Hematopoietic multipotent progenitor cell treated with erythropoietin and hydrocortisone succinate and interleukin-3 and kit ligand, for 4 days (in vitro differentiated cells): Measurements from ENCODE around the gene EEF1AKMT3.

ENCODE experiments used
- DNase-seq: peaks from one replicate; pipeline ENCODE4 v3.0.0-alpha.2; 2015

The EEF1AKMT3 gene

DNA sequence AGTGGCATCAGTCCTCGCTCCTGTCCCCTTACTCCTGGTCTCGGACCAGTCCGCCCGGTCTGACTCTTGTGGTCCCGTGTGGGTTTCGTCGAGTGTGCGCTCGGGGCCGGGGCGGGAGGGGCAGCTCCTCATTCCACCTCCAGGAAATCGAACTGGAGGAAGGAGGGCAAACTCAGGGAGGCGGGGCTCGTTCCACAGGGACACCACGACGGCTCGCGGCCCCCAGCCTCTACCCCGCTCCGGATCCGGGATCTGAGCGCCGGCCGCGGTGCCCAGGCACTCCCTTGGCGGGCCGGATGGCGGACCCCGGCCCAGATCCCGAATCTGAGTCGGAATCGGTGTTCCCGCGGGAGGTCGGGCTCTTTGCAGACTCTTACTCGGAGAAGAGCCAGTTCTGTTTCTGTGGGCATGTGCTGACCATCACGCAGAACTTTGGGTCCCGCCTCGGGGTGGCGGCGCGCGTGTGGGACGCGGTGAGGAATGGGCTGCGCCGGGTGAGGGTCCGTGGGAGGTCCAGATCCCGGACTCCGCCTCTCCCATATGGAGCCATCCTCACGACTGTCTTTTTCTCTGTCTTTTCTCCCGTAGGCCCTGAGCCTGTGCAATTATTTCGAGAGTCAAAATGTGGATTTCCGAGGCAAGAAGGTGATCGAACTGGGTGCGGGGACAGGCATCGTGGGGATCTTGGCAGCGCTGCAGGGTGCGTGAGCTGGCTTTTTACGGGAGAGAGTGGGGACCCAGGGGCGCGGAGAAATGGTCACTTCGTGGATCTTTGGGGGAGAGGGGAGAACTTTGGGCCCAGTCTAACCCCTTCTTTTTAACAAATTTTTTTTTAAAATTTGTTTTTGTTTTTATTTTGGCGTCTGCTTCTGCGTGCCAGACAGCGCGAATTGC is at the start of gene EEF1AKMT3:
Gene EEF1AKMT3, plus strand, starts transcription at position 186 of the 894 bp plus-strand sequence. Its CDS starts 111 bp downstream, at position 297.
- peak; percentile 78 for DNase-seq

DNA sequence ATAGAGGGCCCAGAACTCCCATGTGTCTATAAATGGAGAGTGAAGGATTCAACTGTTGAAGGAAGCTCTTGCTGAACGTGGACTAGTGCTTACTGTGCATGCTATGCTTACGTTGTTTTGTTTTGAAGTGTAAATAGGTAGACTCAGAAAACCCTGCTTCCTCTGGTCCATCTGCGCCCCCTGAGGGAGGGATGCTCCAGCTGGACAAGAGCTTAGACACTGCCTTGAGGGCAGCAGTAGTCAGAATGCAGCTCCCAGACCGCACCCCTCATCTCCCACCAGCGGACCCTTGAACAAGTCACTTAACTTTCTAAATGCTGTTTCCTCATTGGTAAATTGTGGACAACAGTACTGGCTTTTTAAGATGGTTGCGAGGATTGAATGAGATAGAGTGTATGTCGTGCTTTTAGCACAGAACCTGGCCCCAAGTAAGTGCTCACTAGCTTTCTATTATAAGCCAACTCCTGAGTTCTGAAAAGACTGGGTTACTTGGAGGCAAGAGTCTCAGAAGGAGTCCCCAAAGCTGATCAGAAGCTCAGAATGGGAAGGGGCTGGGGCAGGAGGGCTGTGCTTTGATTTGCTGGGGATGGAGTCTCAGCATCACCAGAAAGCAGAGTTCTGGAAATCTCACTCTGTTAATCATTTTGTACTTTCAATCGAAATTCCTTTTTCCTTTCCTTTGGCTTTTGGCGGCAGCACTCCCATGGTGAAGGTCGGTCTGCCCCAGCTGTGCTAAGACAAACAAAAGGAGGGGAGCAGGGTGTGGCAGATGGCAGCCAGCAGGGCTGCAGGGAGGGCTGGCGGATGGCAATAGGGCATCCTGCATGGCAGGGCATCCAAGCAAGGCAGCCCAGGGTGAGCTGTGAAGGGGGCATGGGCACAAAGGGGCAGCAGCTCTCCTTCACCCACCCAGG is 49.4 kb upstream of the EEF1AKMT3 start:
- no peak for DNase-seq

DNA sequence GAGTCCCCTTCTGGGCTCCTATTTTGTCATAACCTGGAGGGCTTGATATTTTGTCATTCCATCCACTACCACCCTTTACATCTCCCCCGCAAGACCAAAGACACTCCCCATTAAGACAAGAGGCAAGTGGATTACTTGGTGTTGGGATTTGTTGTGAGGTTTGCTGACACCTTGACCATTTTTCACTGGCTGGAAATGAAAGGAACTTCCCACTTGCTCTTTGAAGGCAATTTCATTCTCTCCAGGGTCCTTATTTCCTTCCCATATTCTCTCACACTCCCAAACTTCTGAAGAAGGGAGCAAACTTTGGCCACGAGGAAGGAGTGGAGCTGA is 48.8 kb upstream of the EEF1AKMT3 start:
- DNase-seq, result no peak

DNA sequence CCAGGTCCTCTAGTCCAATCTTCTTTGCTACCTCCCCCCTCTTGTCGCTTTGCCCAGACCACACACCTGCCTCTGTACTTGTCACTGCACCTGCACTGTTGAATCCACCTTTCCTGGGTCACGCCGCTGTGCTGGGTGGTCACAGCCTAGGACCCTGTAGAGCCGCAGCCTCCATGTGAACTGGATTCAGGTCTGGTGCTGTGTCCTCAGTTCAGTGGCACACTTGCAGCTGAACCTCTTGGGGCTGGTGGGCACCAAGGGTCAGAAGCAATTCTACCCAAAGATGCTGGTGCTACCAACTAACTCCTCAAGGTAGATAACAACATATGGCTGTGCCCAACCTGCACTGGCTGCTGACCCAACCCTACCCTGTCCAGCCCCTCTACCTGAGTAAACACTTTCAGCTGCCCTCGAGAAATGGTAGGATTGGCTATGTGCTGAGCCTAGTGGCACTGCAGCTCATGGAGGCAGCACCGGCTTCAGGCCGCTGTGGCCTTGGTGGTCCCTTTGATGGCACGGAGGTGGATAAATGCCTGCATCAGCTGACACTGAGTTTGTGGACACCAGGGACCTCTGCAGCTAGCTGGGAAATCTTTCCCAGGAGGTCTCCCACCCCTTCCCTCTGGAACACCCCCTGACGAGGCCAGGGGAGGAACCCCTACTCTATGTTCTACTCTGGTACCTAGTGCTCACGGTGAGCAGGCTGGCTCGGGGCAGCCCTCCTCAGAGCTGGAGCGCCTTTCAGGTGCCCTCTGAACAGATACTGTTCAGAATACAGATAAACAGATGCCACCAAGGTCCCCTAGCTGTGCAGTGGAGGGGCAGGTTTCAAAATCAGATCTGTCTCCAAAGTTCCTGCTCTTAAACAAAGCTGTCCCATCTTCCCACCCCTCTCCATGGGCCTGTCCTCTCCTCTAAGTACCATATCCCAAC is 48.1 kb upstream of the EEF1AKMT3 start:
- no peak for DNase-seq

DNA sequence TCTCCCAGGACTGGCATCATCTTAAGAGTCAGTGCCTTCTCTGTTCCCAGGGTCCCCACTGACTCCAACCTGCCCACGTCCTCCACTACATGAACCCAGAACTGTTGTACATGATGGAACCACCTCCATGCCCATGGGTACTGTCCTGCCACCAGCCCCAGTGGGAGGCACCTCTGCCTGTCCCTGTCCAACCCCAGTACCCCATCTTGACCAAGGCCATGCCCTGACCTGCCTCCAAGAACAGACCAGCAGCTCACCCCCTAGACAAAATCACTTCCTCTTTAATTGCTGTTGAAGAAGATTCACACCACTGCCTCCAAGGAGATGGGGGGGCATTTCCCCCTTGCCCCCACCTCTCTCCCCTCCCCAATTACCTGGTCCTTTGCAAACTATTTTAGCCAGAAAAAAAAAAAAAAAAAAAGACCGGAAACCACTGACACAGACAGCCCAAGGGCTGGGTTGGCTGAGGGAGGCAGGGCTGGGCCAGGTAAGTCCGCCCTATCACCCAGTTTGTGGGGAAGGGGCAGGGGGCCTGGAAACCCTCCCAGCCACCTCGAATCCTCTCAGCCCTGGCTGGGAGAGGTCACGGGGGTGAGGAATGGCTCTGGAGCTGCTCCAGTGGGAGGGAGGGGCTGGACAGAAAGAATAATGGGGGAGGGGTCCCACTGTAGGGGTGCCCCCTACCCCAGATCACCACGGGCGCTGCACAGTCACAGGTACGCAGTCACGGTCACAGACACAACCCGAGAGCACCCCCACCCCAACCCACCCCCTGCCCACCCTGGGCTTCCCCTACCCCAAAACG is 47.3 kb upstream of the EEF1AKMT3 start:
- no peak for DNase-seq

DNA sequence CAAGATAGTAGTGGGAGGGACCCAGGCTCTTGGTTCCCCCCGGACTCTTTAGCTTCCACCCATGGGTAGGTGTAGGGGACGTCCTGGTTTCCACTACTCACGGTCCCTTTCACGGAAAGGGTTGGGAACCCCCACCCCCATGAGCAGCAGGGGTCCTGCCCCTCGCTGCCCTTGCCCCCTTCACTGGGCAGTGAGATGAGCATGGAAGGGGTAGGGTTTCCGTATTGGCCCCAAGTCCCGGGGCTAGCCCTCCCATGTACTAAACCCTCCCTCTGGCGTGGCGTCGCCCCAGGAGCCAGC is 46.6 kb upstream of the EEF1AKMT3 start:
- no peak for DNase-seq

DNA sequence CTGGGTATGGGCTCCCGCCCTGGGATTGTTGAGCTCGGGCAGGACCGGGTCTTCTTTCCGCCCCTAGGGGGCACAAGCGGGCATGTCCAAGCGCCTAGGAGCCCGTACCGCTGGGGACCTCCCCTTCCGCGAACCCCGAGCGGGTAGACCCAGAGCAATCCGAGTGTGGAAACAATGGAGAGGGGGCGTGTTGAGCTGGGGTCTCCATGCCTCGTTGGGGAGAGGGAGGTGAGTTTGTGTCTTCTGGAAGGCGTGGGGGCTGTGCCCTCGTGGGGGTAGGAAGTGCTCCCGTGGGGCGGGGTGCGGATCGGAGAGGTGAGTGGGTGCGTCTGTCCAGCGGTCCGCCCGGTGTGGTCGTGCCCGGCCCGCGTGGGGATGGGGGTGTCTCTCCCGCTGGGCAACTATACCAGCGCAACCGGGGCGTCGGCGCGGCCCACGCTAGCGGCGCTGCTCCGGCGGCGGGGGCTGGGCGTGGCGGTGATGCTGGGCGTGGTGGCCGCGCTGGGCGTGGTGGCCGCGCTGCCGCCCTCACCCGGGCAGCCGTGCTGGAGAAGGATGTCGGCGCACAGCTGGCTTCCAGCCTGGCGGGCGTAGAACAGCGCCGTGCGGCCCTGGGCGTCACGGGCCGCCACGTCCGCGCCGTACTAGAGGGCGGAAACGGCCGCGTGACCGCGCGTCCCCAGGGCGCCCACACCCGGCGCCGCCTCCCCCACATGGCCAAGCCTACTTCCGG is 46.1 kb upstream of the EEF1AKMT3 start:
- DNase-seq, result peak; percentile 54

DNA sequence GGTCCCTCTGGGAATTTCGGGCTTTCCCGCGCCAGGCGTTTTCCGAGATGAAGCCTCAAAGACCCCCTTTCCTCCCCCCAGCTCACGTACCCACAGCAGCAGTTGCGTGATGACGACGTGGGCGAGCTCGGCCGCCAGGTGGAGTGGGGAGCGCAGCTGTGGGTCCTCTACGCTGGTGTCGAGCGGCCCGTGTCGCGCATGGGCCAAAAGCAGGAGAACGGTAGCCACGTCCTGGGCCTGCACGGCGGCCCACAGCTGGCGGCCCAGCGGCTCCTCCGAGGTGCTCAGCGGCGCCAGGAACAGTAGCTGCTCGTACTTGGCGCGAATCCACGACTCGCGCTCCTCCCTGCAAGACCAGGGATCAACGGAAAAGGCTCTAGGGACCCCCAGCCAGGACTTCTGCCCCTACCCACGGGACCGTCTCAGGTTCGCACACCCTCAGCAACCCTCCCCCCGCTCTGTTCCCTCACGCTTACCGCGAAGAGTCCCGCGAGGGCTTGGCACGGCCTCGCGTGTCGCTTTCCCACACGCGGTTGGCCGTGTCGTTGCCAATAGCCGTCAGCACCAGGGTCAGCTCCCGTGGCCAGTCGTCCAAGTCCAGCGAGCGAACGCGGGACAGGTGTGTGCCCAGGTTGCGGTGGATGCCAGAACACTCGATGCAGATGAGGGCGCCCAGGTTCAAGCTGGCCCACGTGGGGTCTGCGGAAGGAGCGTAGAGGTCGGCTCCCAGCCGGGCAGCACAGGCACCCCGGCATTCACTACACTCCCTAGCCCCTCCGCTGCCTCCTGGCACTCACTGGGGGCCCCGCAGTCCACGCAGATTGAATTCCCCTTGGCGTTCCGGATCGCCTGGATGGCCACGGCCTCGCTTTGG is 45.3 kb upstream of the EEF1AKMT3 start:
- DNase-seq, result no peak

DNA sequence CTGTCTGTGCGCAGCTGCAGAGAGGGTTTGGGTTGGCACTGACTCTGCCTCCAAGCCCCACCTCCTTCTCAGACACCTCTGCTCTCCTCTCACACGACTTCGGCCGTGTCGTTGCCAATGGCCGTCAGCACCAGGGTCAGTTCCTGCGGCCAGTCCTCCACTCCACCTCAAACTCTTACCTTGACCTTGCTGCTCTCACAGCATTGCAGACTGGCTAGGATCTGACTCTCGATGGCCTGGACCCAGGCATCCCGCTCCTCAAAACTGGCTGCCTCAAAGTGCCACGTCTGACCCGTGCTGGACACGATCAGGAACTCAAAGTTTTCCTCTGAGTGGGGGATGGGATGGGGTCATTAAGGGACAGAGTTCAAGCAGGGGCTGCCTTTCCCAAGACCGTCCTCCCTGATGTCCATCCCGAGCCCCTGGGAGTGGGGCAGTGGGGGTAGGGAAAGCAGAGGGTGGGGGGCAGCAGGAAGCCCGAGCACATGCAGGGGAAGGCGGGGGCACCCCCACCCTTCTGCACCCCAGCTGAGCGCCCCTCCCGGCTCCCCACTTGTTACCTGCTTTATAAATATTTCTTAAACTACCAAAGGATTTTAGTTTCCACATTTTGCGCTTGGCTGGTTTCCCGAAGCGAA is 44.5 kb upstream of the EEF1AKMT3 start:
- DNase-seq, result no peak

DNA sequence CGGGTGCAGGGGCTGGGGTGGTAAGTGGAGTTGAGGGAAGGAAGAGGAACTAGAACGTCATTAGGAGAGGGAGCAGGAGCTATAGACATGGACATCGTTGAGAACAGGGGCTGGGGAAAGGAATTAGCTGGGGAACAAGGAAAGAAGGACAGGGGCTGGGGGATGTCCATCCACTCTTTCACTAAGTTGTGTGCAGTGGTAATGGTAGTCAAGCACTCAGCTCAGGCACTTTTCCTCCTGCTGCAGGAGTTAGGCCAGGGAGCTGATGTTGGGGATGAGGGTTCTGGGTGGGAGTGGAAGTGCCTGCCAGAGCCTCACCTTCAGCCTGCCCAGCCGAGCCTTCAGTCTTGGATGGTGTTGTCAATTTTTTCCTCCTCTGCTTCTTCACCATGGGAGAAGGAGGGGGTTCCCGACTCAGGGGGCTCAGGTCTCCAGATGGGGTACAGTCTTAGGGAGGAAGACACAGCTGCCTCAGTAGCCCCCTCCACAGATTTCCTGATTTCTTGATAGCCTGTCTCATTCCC is 43.0 kb upstream of the EEF1AKMT3 start:
- DNase-seq, result no peak

DNA sequence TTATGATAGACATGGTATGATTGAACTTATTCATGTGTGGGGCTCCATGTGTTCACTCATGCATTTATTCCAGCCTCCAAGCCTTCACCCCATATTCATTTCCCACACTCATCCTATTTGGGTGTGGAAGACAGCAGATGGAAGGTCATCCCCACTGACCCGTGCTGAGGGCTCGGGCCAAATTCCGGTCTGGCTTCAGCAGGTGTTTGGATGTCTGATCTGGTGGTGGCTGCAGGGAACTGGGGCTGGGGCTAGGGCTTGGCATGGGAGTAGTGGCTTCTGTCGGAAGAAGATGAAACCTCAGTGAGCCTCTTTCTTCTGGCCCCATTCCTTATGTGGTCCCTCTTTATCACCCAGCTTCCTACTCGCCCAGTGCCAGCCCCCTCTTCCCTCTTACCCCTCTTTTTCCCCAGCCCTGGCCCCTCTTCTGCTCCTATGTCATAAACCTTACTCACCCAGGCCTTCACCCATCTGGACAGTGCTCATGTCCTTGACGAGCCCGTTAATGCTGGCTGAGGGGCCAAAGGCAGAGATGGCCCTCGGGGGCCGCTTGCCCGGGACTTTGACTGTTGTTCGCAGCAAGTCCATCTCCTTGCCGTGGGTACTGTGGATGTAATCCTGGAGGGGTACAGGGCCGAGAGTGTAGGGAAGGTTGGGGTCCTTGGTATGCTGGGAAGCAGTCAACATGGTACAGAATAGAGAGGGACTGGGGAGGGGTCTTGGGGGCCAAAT is 41.9 kb upstream of the EEF1AKMT3 start:
- no peak for DNase-seq

DNA sequence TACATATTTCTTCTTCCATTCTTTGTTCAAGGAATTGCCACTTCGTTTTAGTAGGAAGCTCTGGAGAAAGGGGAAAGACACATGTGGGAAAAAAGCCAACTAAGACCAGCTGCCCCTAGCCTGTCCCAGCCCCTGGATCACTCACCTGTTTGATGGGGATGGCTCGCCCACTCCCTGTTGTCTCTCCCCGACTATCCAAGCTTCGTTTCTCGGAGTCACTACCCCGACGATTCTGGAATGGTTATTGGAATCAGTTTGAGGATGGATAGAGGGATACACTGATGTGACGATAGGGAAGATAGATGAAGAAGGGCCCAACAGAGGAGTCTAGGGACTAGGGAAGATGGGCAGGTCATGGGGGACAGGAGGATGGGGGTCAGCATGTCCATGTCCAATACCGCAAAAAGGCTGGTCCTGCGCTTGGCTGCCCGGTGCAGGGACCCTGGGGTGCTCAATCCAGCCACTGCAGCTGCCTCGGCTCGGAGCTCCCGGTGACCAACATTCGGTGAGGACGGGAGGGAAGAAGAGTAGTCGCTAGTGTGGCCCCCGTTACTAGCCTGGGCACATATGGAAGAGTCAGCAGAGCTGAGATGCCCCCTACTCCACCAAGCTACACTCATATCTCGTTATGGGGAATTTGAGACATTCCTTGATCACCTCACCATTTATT is 40.9 kb upstream of the EEF1AKMT3 start:
- DNase-seq, result no peak

DNA sequence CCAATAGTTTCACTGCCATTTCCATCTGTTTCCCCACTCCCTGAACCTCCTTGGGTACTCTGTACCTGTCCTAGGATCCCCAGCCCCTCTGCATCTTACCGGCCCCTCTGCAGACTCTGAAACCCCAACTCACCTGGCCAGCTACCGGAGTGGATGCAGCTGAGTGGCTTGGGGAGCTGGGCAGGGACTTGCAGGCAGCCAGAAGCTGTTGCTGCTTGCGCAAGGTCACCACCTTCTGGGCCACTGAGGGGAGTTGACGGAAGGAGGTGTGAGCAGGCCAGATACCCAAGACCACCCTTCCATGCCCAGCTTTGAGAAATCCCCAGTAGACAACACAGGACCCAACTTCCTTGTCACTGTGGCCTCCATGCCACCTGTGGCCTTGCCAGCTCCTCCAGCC is 40.1 kb upstream of the EEF1AKMT3 start:
- DNase-seq, result no peak

DNA sequence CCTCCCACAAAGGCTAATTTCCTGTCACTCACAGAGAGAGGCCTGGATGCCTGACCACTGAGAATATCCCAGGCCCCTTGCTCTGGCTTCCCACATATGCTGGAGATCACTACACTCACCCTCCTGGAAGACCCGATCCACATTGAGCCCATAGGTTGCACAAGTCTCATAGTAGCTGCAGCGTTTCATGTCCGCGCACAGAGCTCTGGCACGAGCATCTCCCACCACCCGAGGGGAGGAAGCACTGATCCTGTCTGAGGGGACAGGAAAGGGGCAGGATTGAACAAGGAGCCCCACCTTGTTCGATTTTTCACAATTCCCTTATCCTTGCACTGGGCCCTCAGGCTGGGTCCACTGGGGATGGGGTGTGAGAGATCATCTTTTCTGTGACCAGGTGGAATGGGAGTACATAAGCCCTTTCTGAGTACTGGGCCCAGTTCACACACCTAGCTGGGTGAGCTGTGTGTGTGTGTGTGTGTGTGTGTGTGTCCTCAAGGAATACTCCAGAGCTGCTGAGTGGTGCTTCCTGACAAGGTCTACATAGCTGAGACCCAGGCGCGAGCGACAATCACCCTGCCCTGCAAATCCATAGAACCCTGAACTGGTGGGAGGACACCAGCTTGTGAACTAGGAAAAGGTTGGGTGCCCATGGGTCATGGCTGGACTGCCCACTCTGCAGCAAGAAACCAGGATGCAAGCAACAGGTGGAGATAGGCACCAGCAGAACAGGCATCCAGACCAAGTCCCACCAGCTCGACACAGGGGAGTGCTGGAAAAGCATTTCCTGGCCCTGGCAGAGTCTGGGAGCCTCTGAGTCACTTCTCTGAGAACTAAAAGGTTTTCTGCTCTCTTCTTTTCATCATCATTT is 39.5 kb upstream of the EEF1AKMT3 start:
- DNase-seq, result no peak

DNA sequence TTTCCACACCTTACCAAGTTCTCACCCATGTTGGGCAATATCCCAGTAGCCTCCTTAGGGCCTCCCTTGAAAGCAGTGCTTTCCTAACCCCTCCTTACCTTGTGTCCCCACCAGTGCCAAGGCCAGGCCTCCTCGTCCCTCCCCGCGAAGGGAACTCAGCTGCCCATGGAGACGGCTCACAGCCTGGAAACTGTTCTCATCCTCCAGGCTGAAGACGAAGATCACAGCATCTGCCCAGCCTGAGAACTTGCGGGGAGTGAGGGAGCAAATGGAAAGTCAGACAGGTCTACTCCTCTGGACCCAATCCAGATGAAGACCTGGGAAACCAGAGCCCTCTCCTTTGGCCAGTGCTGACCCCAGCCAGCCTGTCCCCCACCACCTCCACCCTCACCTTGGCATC is 38.5 kb upstream of the EEF1AKMT3 start:
- DNase-seq, result no peak

DNA sequence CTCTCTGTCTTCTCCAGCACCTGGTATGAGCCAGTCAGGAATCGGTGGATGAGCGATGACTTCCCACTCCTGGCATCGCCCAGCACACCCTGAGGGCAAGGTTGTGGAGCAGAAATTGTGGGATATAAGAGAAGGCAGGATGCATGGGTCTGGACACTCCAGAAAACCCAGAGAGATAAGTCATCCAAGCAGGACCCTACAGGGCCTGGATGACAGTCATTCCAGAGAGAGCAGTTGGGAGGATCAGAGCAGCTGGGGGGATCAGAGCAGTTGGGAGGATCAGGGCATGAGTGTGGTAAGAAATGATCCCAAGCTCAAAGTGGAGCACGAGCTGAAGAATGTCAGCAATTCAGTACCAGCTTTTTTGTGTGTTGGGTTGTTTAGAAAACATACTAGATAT is 37.8 kb upstream of the EEF1AKMT3 start:
- DNase-seq, result no peak

DNA sequence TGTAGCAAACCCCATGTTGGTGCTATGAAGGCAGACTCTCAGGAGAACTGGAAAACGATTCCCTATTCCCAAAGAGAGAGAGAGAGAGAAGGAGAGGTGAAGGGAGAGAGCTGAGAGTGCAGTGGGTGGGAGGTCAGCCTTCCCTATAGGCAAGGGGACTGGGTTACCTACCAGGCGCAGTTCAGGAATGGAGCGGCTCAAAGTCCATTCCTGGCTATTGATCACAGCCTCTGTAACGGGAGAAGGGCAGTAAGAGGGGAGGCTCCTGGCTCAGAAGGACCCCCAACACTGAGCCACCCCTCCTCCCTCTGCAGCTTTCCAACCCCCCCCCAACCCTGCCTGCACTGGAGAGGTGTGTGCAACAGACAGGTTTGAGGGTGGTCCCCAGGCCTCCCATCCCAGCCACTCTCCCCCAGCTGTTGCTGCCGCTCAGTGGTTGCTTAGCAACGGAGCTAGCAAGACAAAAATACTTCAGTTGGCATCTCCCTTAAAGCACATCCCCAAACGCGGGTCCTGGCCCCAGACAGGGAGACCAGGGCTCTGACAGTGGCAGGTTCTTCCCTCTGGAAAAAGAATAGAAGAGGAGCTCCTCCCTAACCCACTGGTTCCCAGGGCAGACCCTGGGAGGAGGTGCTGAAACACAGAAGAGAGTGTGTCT is 37.1 kb upstream of the EEF1AKMT3 start:
- DNase-seq, result peak; percentile 15
